Measurements from ENCODE around the gene FHIP2A. TPM values are rescaled to one million over a fixed set of nuclear protein-coding genes. Genes with fewer than 3 reads are reported as not detected.
"Not testable (repeated sequence)": the region's sequence is repeated elsewhere in the genome, so short reads cannot be mapped to it uniquely, and the experiment has no call there.

FHIP2A gene
- polyA plus RNA-seq, 3 donors, result 4.4 to 9.6 (median 9.2) TPM

DNA sequence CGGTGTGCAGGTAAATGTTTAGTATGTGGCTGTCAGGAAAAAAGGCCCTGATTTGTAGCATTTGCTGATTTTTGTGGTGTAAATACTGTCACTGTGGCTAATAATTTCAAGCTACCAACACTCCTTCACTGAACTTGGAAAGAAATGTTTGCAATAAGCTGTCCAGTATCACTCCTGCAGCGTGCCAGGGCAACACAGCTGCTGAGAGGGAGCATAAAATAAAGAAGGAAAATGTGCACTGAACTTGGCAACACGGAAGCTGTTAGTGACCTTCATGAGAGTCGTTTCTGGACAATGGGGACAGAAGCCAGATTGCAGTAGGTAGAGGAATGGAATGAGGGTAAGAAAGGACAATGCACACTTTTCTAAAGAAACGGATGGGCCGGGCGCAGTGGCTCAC, 37.9 kb upstream of the FHIP2A start:
- no peak overlapping the region for H3K27ac Mint-ChIP-seq
- H3K9ac ChIP-seq (ENCODE audit: insufficient read depth, low read length, poor library complexity, severe bottlenecking), result no peak overlapping the region
- WGBS (ENCODE audit: insufficient coverage), result 89% methylated on average over 5 of the region's 7 CpGs
- H3K36me3 Mint-ChIP-seq, result no peaks in the 10 kb centered on the region
- no peak for DNase-seq
- H3K9me3 Mint-ChIP-seq, result peaks cover 0 to 2% (median 0%) of the 10 kb centered on the region in 7 donors
- H2AFZ ChIP-seq (ENCODE audit: insufficient read depth, low read depth, low read length, poor library complexity, severe bottlenecking), result no peak overlapping the region
- TF ChIP-seq, protein P1, sequence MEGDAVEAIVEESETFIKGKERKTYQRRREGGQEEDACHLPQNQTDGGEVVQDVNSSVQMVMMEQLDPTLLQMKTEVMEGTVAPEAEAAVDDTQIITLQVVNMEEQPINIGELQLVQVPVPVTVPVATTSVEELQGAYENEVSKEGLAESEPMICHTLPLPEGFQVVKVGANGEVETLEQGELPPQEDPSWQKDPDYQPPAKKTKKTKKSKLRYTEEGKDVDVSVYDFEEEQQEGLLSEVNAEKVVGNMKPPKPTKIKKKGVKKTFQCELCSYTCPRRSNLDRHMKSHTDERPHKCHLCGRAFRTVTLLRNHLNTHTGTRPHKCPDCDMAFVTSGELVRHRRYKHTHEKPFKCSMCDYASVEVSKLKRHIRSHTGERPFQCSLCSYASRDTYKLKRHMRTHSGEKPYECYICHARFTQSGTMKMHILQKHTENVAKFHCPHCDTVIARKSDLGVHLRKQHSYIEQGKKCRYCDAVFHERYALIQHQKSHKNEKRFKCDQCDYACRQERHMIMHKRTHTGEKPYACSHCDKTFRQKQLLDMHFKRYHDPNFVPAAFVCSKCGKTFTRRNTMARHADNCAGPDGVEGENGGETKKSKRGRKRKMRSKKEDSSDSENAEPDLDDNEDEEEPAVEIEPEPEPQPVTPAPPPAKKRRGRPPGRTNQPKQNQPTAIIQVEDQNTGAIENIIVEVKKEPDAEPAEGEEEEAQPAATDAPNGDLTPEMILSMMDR (IDR thresholded peaks at IDR 0.05), result no peak
- intact Hi-C loops (cut with micrococcal nuclease), result loop anchor here in 1 of 2 donors (10.0 kb wide), 2 partner anchors 229 to 309 kb away; no protein-coding TSS in a partner anchor
- H3K4me1 ChIP-seq (ENCODE audit: control insufficient read depth in 1 of 2, insufficient read depth in 2 of 2, low read length in 2 of 2), result no peaks in the 10 kb centered on the region
- no peak overlapping the region for H3K4me3 ChIP-seq (replicated peaks in 1 of 3; ENCODE audit: low read depth in 2 of 3, low read length in 3 of 3)
- no peaks in the 10 kb centered on the region for H3K27me3 Mint-ChIP-seq (ENCODE audit: low read depth in 3 of 3)
- H3K79me2 ChIP-seq (ENCODE audit: insufficient read depth, low read length), result no peaks in the 10 kb centered on the region
- H3K27me3 ChIP-seq (ENCODE audit: control insufficient read depth in 2 of 2, insufficient read depth in 2 of 2, low read length in 2 of 2), result no peaks in the 10 kb centered on the region
- no peak overlapping the region for H3K27ac ChIP-seq (ENCODE audit: low read depth in 1 of 2, low read length in 2 of 2)
- H3K9me3 ChIP-seq (replicated peaks in 1 of 2; ENCODE audit: control insufficient read depth in 1 of 2, insufficient read depth in 1 of 2, low read length in 2 of 2), result no peaks in the 10 kb centered on the region
- no peaks in the 10 kb centered on the region for H3K36me3 ChIP-seq (replicated peaks in 1 of 2; ENCODE audit: control insufficient read depth in 1 of 2, insufficient read depth in 2 of 2, low read length in 2 of 2)
- H3K4me3 Mint-ChIP-seq, result no peak overlapping the region
- H3K4me2 ChIP-seq (replicated peaks; ENCODE audit: extremely low read depth, low read length, poor library complexity, severe bottlenecking), result no peak overlapping the region
- peaks cover 4% of the 10 kb centered on the region for H3K4me1 Mint-ChIP-seq
- no peaks in the 10 kb centered on the region for H4K20me1 ChIP-seq (ENCODE audit: insufficient read depth, low read length)

DNA sequence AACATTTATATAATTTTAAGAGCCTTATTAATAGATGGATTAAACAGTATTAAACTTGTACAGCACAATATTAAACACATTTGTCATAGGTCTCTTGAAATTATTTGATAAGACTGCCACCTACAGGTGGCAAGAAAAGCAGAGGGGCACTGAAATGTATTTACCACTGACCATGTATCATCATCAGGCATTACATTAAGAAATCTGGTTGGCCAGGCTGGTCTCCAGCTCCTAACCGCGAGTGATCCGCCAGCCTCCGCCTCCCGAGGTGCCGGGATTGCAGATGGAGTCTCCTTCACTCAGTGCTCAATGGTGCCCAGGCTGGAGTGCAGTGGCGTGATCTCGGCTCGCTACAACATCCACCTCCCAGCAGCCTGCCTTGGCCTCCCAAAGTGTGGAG, 35.1 kb upstream of the FHIP2A start:
- H3K4me3 ChIP-seq (replicated peaks in 1 of 3; ENCODE audit: low read depth in 2 of 3, low read length in 3 of 3); H3K36me3 ChIP-seq (replicated peaks in 1 of 2; ENCODE audit: control insufficient read depth in 1 of 2, insufficient read depth in 2 of 2, low read length in 2 of 2); H3K9me3 Mint-ChIP-seq; H3K27ac ChIP-seq (ENCODE audit: low read depth in 1 of 2, low read length in 2 of 2); H3K4me3 Mint-ChIP-seq; H3K27me3 Mint-ChIP-seq (ENCODE audit: low read depth in 3 of 3); H3K36me3 Mint-ChIP-seq; H3K27ac Mint-ChIP-seq; H3K9ac ChIP-seq (ENCODE audit: insufficient read depth, low read length, poor library complexity, severe bottlenecking); H3K4me1 ChIP-seq (ENCODE audit: control insufficient read depth in 1 of 2, insufficient read depth in 2 of 2, low read length in 2 of 2); H3K79me2 ChIP-seq (ENCODE audit: insufficient read depth, low read length); H4K20me1 ChIP-seq (ENCODE audit: insufficient read depth, low read length); H3K4me1 Mint-ChIP-seq; H3K4me2 ChIP-seq (replicated peaks; ENCODE audit: extremely low read depth, low read length, poor library complexity, severe bottlenecking); H2AFZ ChIP-seq (ENCODE audit: insufficient read depth, low read depth, low read length, poor library complexity, severe bottlenecking); H3K9me3 ChIP-seq (replicated peaks in 1 of 2; ENCODE audit: control insufficient read depth in 1 of 2, insufficient read depth in 1 of 2, low read length in 2 of 2); H3K27me3 ChIP-seq (ENCODE audit: control insufficient read depth in 2 of 2, insufficient read depth in 2 of 2, low read length in 2 of 2): not testable (repeated sequence)
- TF ChIP-seq, protein P1 (IDR thresholded peaks at IDR 0.05), result peak; percentile 73
- intact Hi-C loops (cut with micrococcal nuclease), result loop anchor here (2.0 to 10.0 kb wide), 4 partner anchors 232 to 312 kb away; no protein-coding TSS in a partner anchor
- DNase-seq, result peak; percentile 12 to 24 (median 18)
- WGBS (ENCODE audit: insufficient coverage), result 20% methylated on average over 2 of the region's 9 CpGs

DNA sequence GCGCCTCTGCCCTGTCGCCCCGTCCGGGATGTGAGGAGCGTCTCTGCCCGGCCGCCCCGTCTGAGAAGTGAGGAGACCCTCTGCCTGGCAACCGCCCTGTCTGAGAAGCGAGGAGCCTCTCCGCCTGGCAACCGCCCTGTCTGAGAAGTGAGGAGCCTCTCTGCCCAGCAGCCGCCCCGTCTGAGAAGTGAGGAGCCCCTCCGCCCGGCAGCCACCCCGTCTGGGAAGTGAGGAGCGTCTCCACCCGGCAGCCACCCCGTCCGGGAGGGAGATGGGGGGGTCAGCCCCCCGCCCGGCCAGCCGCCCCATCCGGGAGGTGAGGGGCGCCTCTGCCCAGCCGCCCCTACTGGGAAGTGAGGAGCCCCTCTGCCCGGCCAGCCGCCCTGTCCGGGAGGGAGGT, 34.4 kb upstream of the FHIP2A start:
- 93% methylated on average over 3 of the region's 30 CpGs for WGBS (ENCODE audit: insufficient coverage)
- not testable (repeated sequence) for H4K20me1 ChIP-seq (ENCODE audit: insufficient read depth, low read length); DNase-seq; H3K4me3 Mint-ChIP-seq; H3K36me3 Mint-ChIP-seq; H2AFZ ChIP-seq (ENCODE audit: insufficient read depth, low read depth, low read length, poor library complexity, severe bottlenecking); H3K27me3 Mint-ChIP-seq (ENCODE audit: low read depth in 3 of 3); H3K9ac ChIP-seq (ENCODE audit: insufficient read depth, low read length, poor library complexity, severe bottlenecking); H3K4me3 ChIP-seq (replicated peaks in 1 of 3; ENCODE audit: low read depth in 2 of 3, low read length in 3 of 3); H3K79me2 ChIP-seq (ENCODE audit: insufficient read depth, low read length); H3K9me3 ChIP-seq (replicated peaks in 1 of 2; ENCODE audit: control insufficient read depth in 1 of 2, insufficient read depth in 1 of 2, low read length in 2 of 2); H3K4me1 ChIP-seq (ENCODE audit: control insufficient read depth in 1 of 2, insufficient read depth in 2 of 2, low read length in 2 of 2); H3K36me3 ChIP-seq (replicated peaks in 1 of 2; ENCODE audit: control insufficient read depth in 1 of 2, insufficient read depth in 2 of 2, low read length in 2 of 2); H3K27ac Mint-ChIP-seq; H3K4me2 ChIP-seq (replicated peaks; ENCODE audit: extremely low read depth, low read length, poor library complexity, severe bottlenecking); H3K4me1 Mint-ChIP-seq; H3K9me3 Mint-ChIP-seq; H3K27ac ChIP-seq (ENCODE audit: low read depth in 1 of 2, low read length in 2 of 2); H3K27me3 ChIP-seq (ENCODE audit: control insufficient read depth in 2 of 2, insufficient read depth in 2 of 2, low read length in 2 of 2)
- intact Hi-C loops (cut with micrococcal nuclease), result loop anchor here (2.0 to 10.0 kb wide), 4 partner anchors 232 to 312 kb away; no protein-coding TSS in a partner anchor
